OCI-LY3 (cell line): ENCODE results near the gene DOCK4.

ENCODE experiments used
- H2AFZ ChIP-seq: fragments of 200-600, 300-600 bp; shearing (Covaris generic); 2 replicates; pipeline ENCODE4 v1.6.0; 2014; ENCODE audit warnings: antibody characterized with exemption, low read depth, low read length
- H3K27ac ChIP-seq: fragments of 200-600, 300-600 bp; sonication (generic); 2 replicates; pipeline ENCODE4 v1.5.1; 2014; ENCODE audit warnings: mild to moderate bottlenecking, low read length, moderate library complexity, mixed read lengths
- H3K27me3 ChIP-seq: fragments of 200-600, 300-600 bp; sonication (generic); 2 replicates; pipeline ENCODE4 v1.6.1; 2014; ENCODE audit warnings: low read depth, low read length, mixed read lengths
- H3K36me3 ChIP-seq: fragments of 200-600, 300-600 bp; sonication (generic); replicated peaks from 2 replicates; pipeline ENCODE3; 2014; ENCODE audit warnings: low read depth, low read length, mixed read lengths
- H3K4me1 ChIP-seq: fragments of 300-600, 200-600 bp; sonication (generic); 2 replicates; pipeline ENCODE4 v1.6.1; 2014; ENCODE audit warnings: low read length, mixed read lengths
- H3K4me2 ChIP-seq: fragments of 200-600, 300-600 bp; sonication (generic); 2 replicates; pipeline ENCODE4 v1.6.1; 2014; ENCODE audit warnings: low read length, mixed read lengths
- H3K4me3 ChIP-seq: fragments of 300-600, 200-600 bp; sonication (generic); 2 replicates; pipeline ENCODE4 v1.5.1; 2014; ENCODE audit warnings: antibody characterized with exemption, mild to moderate bottlenecking, low read length, moderate library complexity
- H3K79me2 ChIP-seq: fragments of 300-600, 200-600 bp; shearing (Covaris generic); 2 replicates; pipeline ENCODE4 v1.6.1; 2014; ENCODE audit warnings: mild to moderate bottlenecking, low read length, mixed read lengths
- H3K9ac ChIP-seq: fragments of 300-600, 200-600 bp; shearing (Covaris generic); 2 replicates; pipeline ENCODE4 v1.6.0; 2014; ENCODE audit warnings: mild to moderate bottlenecking, low read length, moderate library complexity
- H3K9me3 ChIP-seq: fragments of 200-600, 300-600 bp; shearing (Covaris generic); 2 replicates; pipeline ENCODE4 v1.6.1; 2014; ENCODE audit warnings: low read length, mixed read lengths; ENCODE audit not compliant: insufficient read depth
- H4K20me1 ChIP-seq: fragments of 200-600, 300-600 bp; sonication (generic); 2 replicates; pipeline ENCODE4 v1.6.1; 2016; ENCODE audit warnings: low read length, mixed read lengths; ENCODE audit not compliant: insufficient read depth
- EZH2phosphoT487 ChIP-seq: fragments of 200-600 bp; shearing (Covaris generic); IDR thresholded peaks from 2 replicates; pipeline ENCODE4 v1.6.1; 2018; ENCODE audit warnings: antibody characterized with exemption, mixed run types, low read depth
- TF ChIP-seq, protein P1 (sequence below): fragments of 200-600, 300-600 bp; sonication (generic); IDR thresholded peaks from 2 replicates; pipeline ENCODE4 v1.5.1; 2014; ENCODE audit warnings: antibody characterized with exemption, low read length, low read depth

The DOCK4 gene

DNA sequence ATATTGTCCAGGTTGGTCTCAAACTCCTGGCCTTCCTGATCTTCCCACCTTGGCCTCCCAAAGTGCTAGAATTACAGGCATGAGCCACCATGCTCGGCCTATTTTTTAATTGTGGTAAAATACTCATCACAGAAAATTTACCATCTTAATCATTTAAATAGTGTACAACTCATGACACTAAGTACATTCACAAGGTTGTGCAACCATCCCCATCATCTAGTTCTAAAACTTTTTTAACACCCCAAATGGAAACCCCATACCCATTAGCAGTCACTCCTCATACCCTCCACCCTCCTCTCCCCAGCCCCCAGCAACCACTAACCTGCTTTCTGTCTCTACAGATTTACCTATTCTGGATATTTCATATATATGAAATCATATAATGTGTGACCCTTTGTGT, 90.3 kb downstream of the DOCK4 start:
- H3K4me2 ChIP-seq = no peak overlapping the region
- no peaks in the 10 kb centered on the region for H4K20me1 ChIP-seq
- no peak overlapping the region for H3K9ac ChIP-seq
- no peak overlapping the region for H2AFZ ChIP-seq
- TF ChIP-seq EZH2phosphoT487 = no peak
- TF ChIP-seq, protein P1, sequence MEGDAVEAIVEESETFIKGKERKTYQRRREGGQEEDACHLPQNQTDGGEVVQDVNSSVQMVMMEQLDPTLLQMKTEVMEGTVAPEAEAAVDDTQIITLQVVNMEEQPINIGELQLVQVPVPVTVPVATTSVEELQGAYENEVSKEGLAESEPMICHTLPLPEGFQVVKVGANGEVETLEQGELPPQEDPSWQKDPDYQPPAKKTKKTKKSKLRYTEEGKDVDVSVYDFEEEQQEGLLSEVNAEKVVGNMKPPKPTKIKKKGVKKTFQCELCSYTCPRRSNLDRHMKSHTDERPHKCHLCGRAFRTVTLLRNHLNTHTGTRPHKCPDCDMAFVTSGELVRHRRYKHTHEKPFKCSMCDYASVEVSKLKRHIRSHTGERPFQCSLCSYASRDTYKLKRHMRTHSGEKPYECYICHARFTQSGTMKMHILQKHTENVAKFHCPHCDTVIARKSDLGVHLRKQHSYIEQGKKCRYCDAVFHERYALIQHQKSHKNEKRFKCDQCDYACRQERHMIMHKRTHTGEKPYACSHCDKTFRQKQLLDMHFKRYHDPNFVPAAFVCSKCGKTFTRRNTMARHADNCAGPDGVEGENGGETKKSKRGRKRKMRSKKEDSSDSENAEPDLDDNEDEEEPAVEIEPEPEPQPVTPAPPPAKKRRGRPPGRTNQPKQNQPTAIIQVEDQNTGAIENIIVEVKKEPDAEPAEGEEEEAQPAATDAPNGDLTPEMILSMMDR = no peak
- H3K27ac ChIP-seq = no peak overlapping the region
- H3K79me2 ChIP-seq = no peaks in the 10 kb centered on the region
- H3K36me3 ChIP-seq = no peaks in the 10 kb centered on the region
- H3K4me1 ChIP-seq = no peaks in the 10 kb centered on the region
- no peaks in the 10 kb centered on the region for H3K9me3 ChIP-seq
- no peak overlapping the region for H3K4me3 ChIP-seq
- H3K27me3 ChIP-seq = no peaks in the 10 kb centered on the region

- H3K9ac ChIP-seq = no peak overlapping the region
- H3K36me3 ChIP-seq = no peaks in the 10 kb centered on the region
- H3K4me3 ChIP-seq = no peak overlapping the region
- H3K27ac ChIP-seq = no peak overlapping the region
- no peak overlapping the region for H2AFZ ChIP-seq
- no peak for TF ChIP-seq EZH2phosphoT487
- TF ChIP-seq, protein P1 = no peak
- H4K20me1 ChIP-seq = no peaks in the 10 kb centered on the region
- H3K79me2 ChIP-seq = no peaks in the 10 kb centered on the region
- H3K9me3 ChIP-seq = no peaks in the 10 kb centered on the region
- no peaks in the 10 kb centered on the region for H3K4me1 ChIP-seq
- H3K4me2 ChIP-seq = no peak overlapping the region
- H3K27me3 ChIP-seq = no peaks in the 10 kb centered on the region
Observed at GRCh38 chr7:112113913-112114575, 92.2 kb downstream of the DOCK4 start.

DNA sequence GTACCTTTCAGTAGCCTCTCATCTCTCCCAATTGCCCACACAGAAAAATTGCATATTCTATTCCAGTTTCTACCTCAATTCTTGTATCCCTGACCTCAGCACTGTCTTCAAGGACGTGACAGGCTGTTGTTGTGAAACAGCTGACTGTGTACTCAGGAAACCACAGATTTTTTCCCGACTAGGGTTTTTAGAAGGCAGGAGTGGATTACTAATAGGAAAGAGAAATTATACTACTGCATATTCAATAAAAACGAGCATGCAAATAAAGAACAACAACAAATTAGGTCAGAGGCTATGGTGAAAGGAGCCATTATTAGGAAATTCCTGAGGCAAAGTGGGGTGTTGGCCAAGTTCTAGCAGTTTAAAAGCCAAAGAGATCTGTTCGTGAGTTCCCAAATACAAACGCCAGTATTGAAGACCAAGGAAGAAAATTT, 93.4 kb downstream of the DOCK4 start:
- H3K27ac ChIP-seq = no peak overlapping the region
- H3K4me3 ChIP-seq = no peak overlapping the region
- H3K4me1 ChIP-seq = no peaks in the 10 kb centered on the region
- TF ChIP-seq, protein P1 = no peak
- TF ChIP-seq EZH2phosphoT487 = no peak
- no peaks in the 10 kb centered on the region for H3K79me2 ChIP-seq
- H3K36me3 ChIP-seq = no peaks in the 10 kb centered on the region
- no peaks in the 10 kb centered on the region for H3K9me3 ChIP-seq
- no peak overlapping the region for H3K9ac ChIP-seq
- no peaks in the 10 kb centered on the region for H3K27me3 ChIP-seq
- no peak overlapping the region for H2AFZ ChIP-seq
- H3K4me2 ChIP-seq = no peak overlapping the region
- no peaks in the 10 kb centered on the region for H4K20me1 ChIP-seq

- Histone ChIP-seq H3K36me3 (no peaks in the 10 kb centered on the region), H2AFZ (no peak overlapping the region), H3K4me3 (no peak overlapping the region), H4K20me1 (no peaks in the 10 kb centered on the region), H3K79me2 (no peaks in the 10 kb centered on the region), H3K9ac (no peak overlapping the region), H3K27me3 (no peaks in the 10 kb centered on the region), H3K4me1 (no peaks in the 10 kb centered on the region), H3K4me2 (no peak overlapping the region), H3K27ac (no peak overlapping the region), H3K9me3 (no peaks in the 10 kb centered on the region)
- TF ChIP-seq, protein P1 = no peak
- TF ChIP-seq EZH2phosphoT487 = no peak
Observed at GRCh38 chr7:112110651-112111050, 95.5 kb downstream of the DOCK4 start.
